ENCODE data around the gene PDGFA.

Gene PDGFA

GRCh38 chr7:490461-491291 is 29.0 kb downstream of the PDGFA start:
- DNase-seq (ENCODE audit: low spot score) = no peak

GRCh38 chr7:489876-490275 is 29.8 kb downstream of the PDGFA start:
- no peak for DNase-seq (ENCODE audit: low spot score)

GRCh38 chr7:486216-486743 is 33.4 kb downstream of the PDGFA start:
- DNase-seq (ENCODE audit: low spot score) = no peak

GRCh38 chr7:485188-486081 is 34.2 kb downstream of the PDGFA start:
- DNase-seq (ENCODE audit: low spot score) = no peak

- no peak for DNase-seq (ENCODE audit: low spot score)
These were observed 35.1 kb downstream of the PDGFA start for GRCh38 chr7:484356-485101.

- DNase-seq (ENCODE audit: low spot score) = no peak
These were observed 35.8 kb downstream of the PDGFA start for GRCh38 chr7:483656-484355.

GRCh38 chr7:482521-483083 is 37.0 kb downstream of the PDGFA start:
- no peak for DNase-seq (ENCODE audit: low spot score)

- no peak for DNase-seq (ENCODE audit: low spot score)
These were observed 38.3 kb downstream of the PDGFA start for GRCh38 chr7:481219-481930.

DNA sequence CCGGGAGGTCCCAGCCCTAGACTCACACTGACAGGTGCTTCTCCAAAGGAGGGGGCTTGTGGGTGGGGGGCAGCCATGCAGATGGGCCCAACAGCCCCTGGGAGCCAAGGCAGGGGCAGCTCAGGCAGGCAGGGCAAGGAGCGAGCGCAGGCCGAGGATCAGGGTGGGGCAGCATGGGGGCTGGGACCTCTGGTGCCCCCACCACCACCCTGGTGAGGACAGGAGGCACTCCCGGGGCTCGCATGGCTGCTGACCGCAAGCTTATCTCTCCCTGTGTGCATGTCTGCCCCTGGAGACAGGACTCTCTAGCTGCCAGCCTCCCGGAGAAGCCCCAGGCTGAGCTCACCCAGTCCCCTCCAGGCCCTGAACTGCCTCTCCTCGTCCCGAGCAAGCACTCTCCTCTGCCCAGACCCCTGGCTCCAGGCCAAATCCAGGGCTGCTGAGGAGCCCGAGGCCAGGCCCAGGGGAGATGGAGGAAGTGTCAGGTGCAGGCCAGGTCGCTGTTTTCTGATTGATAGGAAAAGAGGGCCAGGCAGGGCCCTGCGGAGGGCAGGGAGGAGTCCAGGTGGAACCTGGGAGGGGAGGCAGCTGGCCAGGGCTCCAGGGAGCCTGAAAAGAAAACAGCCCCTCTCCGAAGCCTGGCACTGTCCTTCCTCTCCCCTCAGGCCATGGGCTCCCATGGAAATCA is 39.0 kb downstream of the PDGFA start:
- no peak for DNase-seq (ENCODE audit: low spot score)

DNA sequence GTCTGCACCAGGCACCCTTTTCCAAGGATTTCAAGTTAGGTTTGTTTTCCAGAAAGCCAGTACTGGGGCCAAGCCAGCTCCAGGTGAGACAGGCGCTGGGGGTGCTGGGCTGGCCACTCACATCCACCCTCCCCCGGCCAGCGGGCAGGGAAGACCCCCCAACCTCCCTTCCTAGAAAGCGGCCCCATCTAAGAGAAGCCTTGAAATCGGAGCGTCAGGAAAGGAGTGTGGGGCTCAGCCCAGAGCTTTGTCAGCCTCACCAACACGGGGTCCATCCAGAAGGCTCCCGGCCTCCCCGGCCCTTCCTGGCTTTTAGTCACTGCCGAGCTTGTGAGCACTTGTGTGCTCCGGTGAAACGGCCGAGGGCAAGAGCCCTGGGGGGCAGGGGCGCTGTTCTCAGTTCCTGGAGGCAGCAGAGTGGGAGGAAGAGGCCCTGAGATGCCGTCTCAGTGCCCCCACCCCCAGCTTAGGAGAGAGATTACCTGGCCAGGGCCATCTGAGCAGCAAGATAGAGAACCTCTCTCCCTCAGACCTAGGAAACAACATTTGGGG is 39.6 kb downstream of the PDGFA start:
- DNase-seq (ENCODE audit: low spot score) = no peak

- DNase-seq (ENCODE audit: low spot score) = no peak
These were observed 40.3 kb downstream of the PDGFA start for GRCh38 chr7:479115-479947.

- no peak for DNase-seq (ENCODE audit: low spot score)
These were observed 41.9 kb downstream of the PDGFA start for GRCh38 chr7:477626-478220.

DNA sequence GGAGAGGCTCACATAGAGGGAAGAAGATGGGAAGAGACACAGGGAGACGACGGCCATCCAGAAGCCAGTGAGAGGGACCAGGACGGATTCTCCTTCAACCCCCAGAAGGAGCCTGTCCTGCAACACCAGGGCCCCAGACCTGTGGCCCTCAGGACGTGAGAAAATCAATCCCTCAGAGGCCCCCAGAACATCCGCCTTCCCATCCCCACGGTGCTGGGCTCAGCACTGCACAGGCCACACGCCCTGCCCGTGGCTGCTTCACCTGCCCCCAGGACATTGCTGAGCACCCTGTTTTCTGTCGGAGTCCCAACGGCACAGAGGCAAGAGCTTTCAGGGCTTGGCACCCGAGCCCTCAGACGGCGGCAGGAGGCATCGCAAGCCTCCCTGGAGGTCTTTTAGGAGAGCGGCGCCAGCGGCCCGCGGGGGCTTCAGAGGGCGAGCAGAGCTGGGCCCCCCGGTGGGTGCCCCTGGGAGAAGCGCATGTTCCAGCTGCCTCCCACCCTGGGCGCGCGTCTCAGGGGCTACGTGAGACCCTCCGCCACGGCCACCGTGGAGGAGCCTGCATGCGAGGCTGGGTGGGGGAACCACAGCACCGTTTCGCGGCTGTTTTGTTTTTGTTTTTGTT is 42.8 kb downstream of the PDGFA start:
- DNase-seq (ENCODE audit: low spot score) = no peak

GRCh38 chr7:475951-476441 is 43.6 kb downstream of the PDGFA start:
- DNase-seq (ENCODE audit: low spot score) = no peak

DNA sequence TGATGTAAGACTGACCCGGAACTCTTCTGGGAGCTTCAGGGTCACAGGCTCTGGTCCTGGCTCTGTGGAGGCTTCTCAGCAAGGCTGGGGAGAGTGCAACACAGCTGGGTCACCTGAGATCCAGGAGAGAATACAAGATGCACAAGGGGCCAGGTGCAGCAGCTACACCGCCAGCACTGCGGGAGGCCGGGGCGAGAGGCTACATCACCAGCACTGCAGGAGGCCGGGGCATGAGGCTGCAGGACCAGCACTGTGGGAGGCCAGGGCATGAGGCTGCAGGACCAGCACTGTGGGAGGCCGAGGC is 44.3 kb downstream of the PDGFA start:
- DNase-seq (ENCODE audit: low spot score) = no peak

- DNase-seq (ENCODE audit: low spot score) = no peak
These were observed 44.8 kb downstream of the PDGFA start for GRCh38 chr7:474605-475424.

Data from germinal center (tissue), 1 donor.